ENCODE measurements around the gene CHST10.

CHST10 gene

GRCh38 chr2:100376836-100377235 is 40.6 kb downstream of the CHST10 start:
- no peak for TF ChIP-seq CTCF (IDR thresholded peaks at IDR 0.05)

GRCh38 chr2:100367163-100367562 is 50.3 kb downstream of the CHST10 start:
- no peak for TF ChIP-seq CTCF (IDR thresholded peaks at IDR 0.05)

GRCh38 chr2:100365434-100365833 is 52.0 kb downstream of the CHST10 start:
- no peak for TF ChIP-seq CTCF (IDR thresholded peaks at IDR 0.05)

GRCh38 chr2:100359576-100359975 is 57.9 kb downstream of the CHST10 start:
- no peak for TF ChIP-seq CTCF (IDR thresholded peaks at IDR 0.05)

- no peak for TF ChIP-seq CTCF (IDR thresholded peaks at IDR 0.05)
Measured at GRCh38 chr2:100358554-100358953, 58.9 kb downstream of the CHST10 start.

GRCh38 chr2:100352521-100352920 is 64.9 kb downstream of the CHST10 start:
- TF ChIP-seq CTCF (IDR thresholded peaks at IDR 0.05): no peak

GRCh38 chr2:100350661-100351185 is 66.7 kb downstream of the CHST10 start:
- TF ChIP-seq CTCF (IDR thresholded peaks at IDR 0.05): no peak

- no peak for TF ChIP-seq CTCF (IDR thresholded peaks at IDR 0.05)
Measured at GRCh38 chr2:100344433-100344832, 73.0 kb downstream of the CHST10 start.
